Activated B cell treated with CpG ODN at 0.5 μM for 24 hours (primary cell): ENCODE measurements around the gene FNIP2. TPM values are rescaled to one million over a fixed set of nuclear protein-coding genes. Genes with fewer than 3 reads are reported as not detected.

Experiments
- ATAC-seq: fragments of 200-7000 bp; cut with Tn5 transposase; one replicate; pipeline ENCODE4 v1.10.0; 2021; ENCODE audit warnings: low read depth, mild to moderate bottlenecking, moderate library complexity
- CTCF ChIA-PET: fragments of 350-600 bp; sonication (Branson Sonifier 250); formaldehyde crosslinking; loops from one replicate; lab custom pipeline; 2021; ENCODE audit warnings: antibody characterized with exemption; lab: Charles Lee
- POLR2A ChIA-PET: fragments of 350-600 bp; sonication (Branson Sonifier 250); formaldehyde crosslinking; loops from one replicate; lab custom pipeline; 2021; ENCODE audit warnings: antibody characterized with exemption; lab: Charles Lee
- DNase-seq: peaks from one replicate; pipeline ENCODE4 v3.0.0; 2022
- H3K27ac Mint-ChIP-seq: one replicate; pipeline ENCODE4 v1.8.0; 2020; ENCODE audit warnings: mixed read lengths
- H3K27me3 Mint-ChIP-seq: one replicate; pipeline ENCODE4 v1.8.0; 2021; ENCODE audit warnings: mixed read lengths
- H3K36me3 Mint-ChIP-seq: one replicate; pipeline ENCODE4 v1.8.0; 2021; ENCODE audit warnings: low read depth, mixed read lengths
- H3K4me1 Mint-ChIP-seq: one replicate; pipeline ENCODE4 v1.8.0; 2021; ENCODE audit warnings: mixed read lengths
- H3K4me3 Mint-ChIP-seq: one replicate; pipeline ENCODE4 v1.8.0; 2020; ENCODE audit warnings: mild to moderate bottlenecking, mixed read lengths
- H3K9me3 Mint-ChIP-seq: one replicate; pipeline ENCODE4 v1.8.0; 2020; ENCODE audit warnings: mixed read lengths
- CTCF ChIP-seq: fragments of 200-600 bp; IDR thresholded peaks from one replicate; pipeline ENCODE4 v1.8.0; 2022; ENCODE audit warnings: antibody characterized with exemption, mild to moderate bottlenecking
- intact Hi-C: fragments of 100-400 bp; cut with micrococcal nuclease; formaldehyde crosslinking; loops from one replicate; pipeline ENCODE4 v1.15.1; 2024
- total RNA-seq: library from RNA; stranded (reverse); gene quantifications from 2 replicates; pipeline ENCODE4 v1.2.3, GENCODE V29; 2022

Gene FNIP2
- total RNA-seq, 1 donor from 2014 or later = not detected

- H3K4me1 Mint-ChIP-seq = peaks cover 6% of the 10 kb centered on the region
- no peak for TF ChIP-seq CTCF
- H3K36me3 Mint-ChIP-seq = no peaks in the 10 kb centered on the region
- DNase-seq (no peak), ATAC-seq (no peak)
- ChIA-PET CTCF (no interaction called here), POLR2A (no interaction called here)
- peaks cover 3% of the 10 kb centered on the region for H3K9me3 Mint-ChIP-seq
- H3K4me3 Mint-ChIP-seq = no peak overlapping the region
- H3K27ac Mint-ChIP-seq = no peak overlapping the region
- no peaks in the 10 kb centered on the region for H3K27me3 Mint-ChIP-seq
- intact Hi-C loops = no loop called here
Observed at GRCh38 chr4:158930639-158930972, 161.8 kb downstream of the FNIP2 start.

DNA sequence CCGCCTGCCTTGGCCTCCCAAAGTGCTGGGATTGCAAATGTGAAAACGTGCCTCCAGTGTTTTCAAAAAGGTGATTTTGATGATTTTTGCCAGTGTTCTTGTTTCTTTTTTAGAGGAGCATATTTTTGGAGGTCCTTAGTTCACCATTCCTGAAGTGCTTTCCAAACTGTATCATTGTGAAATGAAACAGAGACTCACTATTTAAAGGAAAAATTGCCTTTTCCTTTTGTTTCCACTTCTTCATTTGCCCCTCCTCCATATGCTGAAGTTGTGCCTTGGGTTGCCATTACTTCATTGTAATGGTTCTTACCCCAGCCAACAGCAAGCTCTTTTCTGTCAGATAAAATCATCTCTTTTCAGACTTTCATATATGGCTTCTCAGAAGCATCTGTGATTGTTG, 164.4 kb downstream of the FNIP2 start:
- ATAC-seq = no peak
- intact Hi-C loops = no loop called here
- Mint-ChIP-seq H3K27ac (no peak overlapping the region), H3K4me1 (peaks cover 6% of the 10 kb centered on the region), H3K36me3 (no peaks in the 10 kb centered on the region), H3K4me3 (no peak overlapping the region), H3K27me3 (peaks cover 4% of the 10 kb centered on the region), H3K9me3 (peaks cover 3% of the 10 kb centered on the region)
- POLR2A ChIA-PET = no interaction called here
- TF ChIP-seq CTCF = no peak
- DNase-seq = no peak
- CTCF ChIA-PET = no interaction called here

GRCh38 chr4:158934996-158935669, 166.3 kb downstream of the FNIP2 start:
- DNase-seq (no peak), ATAC-seq (no peak)
- POLR2A ChIA-PET = no interaction called here
- Mint-ChIP-seq H3K9me3 (no peaks in the 10 kb centered on the region), H3K36me3 (no peaks in the 10 kb centered on the region), H3K4me3 (no peak overlapping the region), H3K27ac (no peak overlapping the region), H3K27me3 (peaks cover 4% of the 10 kb centered on the region), H3K4me1 (peaks cover 1% of the 10 kb centered on the region)
- CTCF ChIA-PET = no interaction called here
- no peak for TF ChIP-seq CTCF
- intact Hi-C loops = no loop called here

DNA sequence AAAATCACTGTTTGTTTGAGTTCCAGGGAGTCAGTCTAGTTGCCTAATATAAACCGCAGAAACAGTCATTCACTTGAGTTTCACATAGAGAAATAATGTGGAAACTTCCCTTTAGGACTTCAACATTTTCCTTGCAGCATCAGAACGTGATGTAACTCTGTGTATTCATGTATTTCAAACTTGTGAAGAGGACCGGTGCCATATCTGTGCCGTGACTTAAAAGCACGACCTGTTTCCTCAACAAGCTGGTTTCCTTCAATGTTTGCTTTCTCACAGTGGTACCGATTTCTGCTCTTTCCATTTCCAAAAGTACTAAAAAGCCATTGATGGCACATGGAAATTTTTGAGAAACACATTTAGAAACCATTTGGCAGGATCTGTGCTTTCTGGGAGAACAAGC, 167.4 kb downstream of the FNIP2 start:
- H3K27me3 Mint-ChIP-seq = peaks cover 4% of the 10 kb centered on the region
- no peak overlapping the region for H3K27ac Mint-ChIP-seq
- ChIA-PET CTCF (no interaction called here), POLR2A (no interaction called here)
- H3K9me3 Mint-ChIP-seq = no peaks in the 10 kb centered on the region
- DNase-seq (no peak), ATAC-seq (no peak)
- H3K36me3 Mint-ChIP-seq = no peaks in the 10 kb centered on the region
- intact Hi-C loops = no loop called here
- no peaks in the 10 kb centered on the region for H3K4me1 Mint-ChIP-seq
- TF ChIP-seq CTCF = no peak
- H3K4me3 Mint-ChIP-seq = no peak overlapping the region

- Mint-ChIP-seq H3K9me3 (no peaks in the 10 kb centered on the region), H3K4me1 (no peaks in the 10 kb centered on the region), H3K36me3 (no peaks in the 10 kb centered on the region), H3K27me3 (peaks cover 4% of the 10 kb centered on the region), H3K4me3 (no peak overlapping the region), H3K27ac (no peak overlapping the region)
- DNase-seq = no peak
- TF ChIP-seq CTCF = no peak
- no peak for ATAC-seq
- intact Hi-C loops = no loop called here
- ChIA-PET CTCF (no interaction called here), POLR2A (no interaction called here)
Observed at GRCh38 chr4:158938220-158939044, 169.6 kb downstream of the FNIP2 start.
